Measurements from ENCODE around the gene SREBF2. TPM values are rescaled to one million over a fixed set of nuclear protein-coding genes. Genes with fewer than 3 reads are reported as not detected.
A peak's percentile ranks its signal among the peaks of the same experiment; 100 is the strongest.

The SREBF2 gene
- total and polyA plus RNA-seq, 2 of the 13 experiments (the other 11 are each of a cell fraction or from before 2014, with no cell fraction given) = 53.8 to 72.6 TPM

DNA sequence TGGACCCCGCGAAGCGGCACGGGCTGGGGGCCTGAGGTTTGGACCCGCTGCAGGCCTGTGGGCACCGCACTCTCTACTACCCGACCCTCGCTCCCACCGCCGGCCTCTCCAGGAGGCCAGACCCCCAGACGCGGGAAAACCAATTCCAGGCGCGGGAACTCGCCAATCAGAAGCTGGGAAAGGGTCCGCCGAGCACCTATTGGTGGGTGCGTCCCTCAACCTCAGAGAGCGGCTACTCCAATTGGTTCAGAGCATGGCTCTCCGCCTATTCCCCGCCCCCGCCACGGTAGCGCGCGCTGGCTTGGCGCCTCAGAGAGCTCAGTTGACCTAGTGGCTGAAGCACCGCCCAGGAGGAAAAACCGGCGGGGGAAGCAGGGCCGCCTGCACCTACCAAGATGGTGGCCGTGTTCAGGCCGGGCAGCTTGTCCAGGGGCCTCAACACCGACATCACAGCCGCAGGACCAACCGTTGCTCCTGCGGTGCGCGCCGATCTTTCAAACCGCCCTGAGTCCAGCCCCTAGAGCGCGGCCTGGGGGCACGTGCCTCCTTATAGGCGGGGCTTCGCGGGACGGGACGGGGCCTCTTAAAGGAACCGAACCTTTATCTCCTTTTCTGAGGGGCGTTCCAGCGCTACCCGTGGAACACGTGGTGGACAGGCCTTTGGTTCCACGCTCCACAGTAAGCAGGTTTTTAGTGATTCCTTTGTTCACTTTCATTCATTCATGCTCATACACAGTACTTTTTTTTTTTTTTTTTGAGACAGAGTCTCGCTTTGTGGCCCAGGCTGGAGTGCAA, 113.9 kb downstream of the SREBF2 start, which contains the start of gene CENPM (continued):
- TF ChIP-seq, protein P1, sequence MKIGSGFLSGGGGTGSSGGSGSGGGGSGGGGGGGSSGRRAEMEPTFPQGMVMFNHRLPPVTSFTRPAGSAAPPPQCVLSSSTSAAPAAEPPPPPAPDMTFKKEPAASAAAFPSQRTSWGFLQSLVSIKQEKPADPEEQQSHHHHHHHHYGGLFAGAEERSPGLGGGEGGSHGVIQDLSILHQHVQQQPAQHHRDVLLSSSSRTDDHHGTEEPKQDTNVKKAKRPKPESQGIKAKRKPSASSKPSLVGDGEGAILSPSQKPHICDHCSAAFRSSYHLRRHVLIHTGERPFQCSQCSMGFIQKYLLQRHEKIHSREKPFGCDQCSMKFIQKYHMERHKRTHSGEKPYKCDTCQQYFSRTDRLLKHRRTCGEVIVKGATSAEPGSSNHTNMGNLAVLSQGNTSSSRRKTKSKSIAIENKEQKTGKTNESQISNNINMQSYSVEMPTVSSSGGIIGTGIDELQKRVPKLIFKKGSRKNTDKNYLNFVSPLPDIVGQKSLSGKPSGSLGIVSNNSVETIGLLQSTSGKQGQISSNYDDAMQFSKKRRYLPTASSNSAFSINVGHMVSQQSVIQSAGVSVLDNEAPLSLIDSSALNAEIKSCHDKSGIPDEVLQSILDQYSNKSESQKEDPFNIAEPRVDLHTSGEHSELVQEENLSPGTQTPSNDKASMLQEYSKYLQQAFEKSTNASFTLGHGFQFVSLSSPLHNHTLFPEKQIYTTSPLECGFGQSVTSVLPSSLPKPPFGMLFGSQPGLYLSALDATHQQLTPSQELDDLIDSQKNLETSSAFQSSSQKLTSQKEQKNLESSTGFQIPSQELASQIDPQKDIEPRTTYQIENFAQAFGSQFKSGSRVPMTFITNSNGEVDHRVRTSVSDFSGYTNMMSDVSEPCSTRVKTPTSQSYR (CRISPR knock-in tag; IDR thresholded peaks at IDR 0.05; ENCODE audit: borderline replicate concordance) = no peak
- TF ChIP-seq FOXC1 (CRISPR knock-in tag; IDR thresholded peaks at IDR 0.05; ENCODE audit: borderline replicate concordance) (no peak; the same call in 1 of the 2 replicates), THAP7 (CRISPR knock-in tag; IDR thresholded peaks at IDR 0.05) (no peak), ZZZ3 (CRISPR knock-in tag; IDR thresholded peaks at IDR 0.05; ENCODE audit: borderline replicate concordance) (peak; percentile 76; the same call in 1 of the 2 replicates), ZNF557 (CRISPR knock-in tag; IDR thresholded peaks at IDR 0.05) (0 out of 2 replicates have a peak, but pooled peaks have one; percentile 31), SMAD1 (CRISPR knock-in tag; IDR thresholded peaks at IDR 0.05; ENCODE audit: borderline replicate concordance, low read depth) (0 out of 2 replicates have a peak, but pooled peaks have one; percentile 81), ZNF772 (CRISPR knock-in tag; IDR thresholded peaks at IDR 0.05) (peak; percentile 39; the same call in 1 of the 2 replicates), ZSCAN21 (CRISPR knock-in tag; IDR thresholded peaks at IDR 0.05; ENCODE audit: borderline replicate concordance) (peak; percentile 90), SP140L (CRISPR knock-in tag; IDR thresholded peaks at IDR 0.05; ENCODE audit: borderline replicate concordance) (no peak), BORCS8-MEF2B (CRISPR knock-in tag; IDR thresholded peaks at IDR 0.05) (peak; percentile 89), SIN3A (IDR thresholded peaks at IDR 0.05; ENCODE audit: borderline replicate concordance, low read depth, low read length) (peak; percentile 86), SMAD9 (CRISPR knock-in tag; IDR thresholded peaks at IDR 0.05) (0 out of 2 replicates have a peak, but pooled peaks have one; percentile 1), MZF1 (CRISPR knock-in tag; IDR thresholded peaks at IDR 0.05; ENCODE audit: borderline replicate concordance) (0 out of 2 replicates have a peak, but pooled peaks have one; percentile 23), POLR2A (IDR thresholded peaks at IDR 0.05; ENCODE audit: insufficient read depth in 1 of 2, low read depth in 2 of 2, low read length in 2 of 2) (peak; percentile 67 to 69), MTA1 (CRISPR knock-in tag; IDR thresholded peaks at IDR 0.05; ENCODE audit: borderline replicate concordance) (peak; percentile 38; the same call in 1 of the 2 replicates), ZNF317 (CRISPR knock-in tag; IDR thresholded peaks at IDR 0.05) (peak; percentile 85), ZNF331 (CRISPR knock-in tag; IDR thresholded peaks at IDR 0.05) (0 out of 2 replicates have a peak, but pooled peaks have one; percentile 34), ATF4 (CRISPR knock-in tag; IDR thresholded peaks at IDR 0.05) (0 out of 4 replicates have a peak, but pooled peaks of 1 of the 2 experiments have one; percentile 54)
- TF ChIP-seq, protein P2, sequence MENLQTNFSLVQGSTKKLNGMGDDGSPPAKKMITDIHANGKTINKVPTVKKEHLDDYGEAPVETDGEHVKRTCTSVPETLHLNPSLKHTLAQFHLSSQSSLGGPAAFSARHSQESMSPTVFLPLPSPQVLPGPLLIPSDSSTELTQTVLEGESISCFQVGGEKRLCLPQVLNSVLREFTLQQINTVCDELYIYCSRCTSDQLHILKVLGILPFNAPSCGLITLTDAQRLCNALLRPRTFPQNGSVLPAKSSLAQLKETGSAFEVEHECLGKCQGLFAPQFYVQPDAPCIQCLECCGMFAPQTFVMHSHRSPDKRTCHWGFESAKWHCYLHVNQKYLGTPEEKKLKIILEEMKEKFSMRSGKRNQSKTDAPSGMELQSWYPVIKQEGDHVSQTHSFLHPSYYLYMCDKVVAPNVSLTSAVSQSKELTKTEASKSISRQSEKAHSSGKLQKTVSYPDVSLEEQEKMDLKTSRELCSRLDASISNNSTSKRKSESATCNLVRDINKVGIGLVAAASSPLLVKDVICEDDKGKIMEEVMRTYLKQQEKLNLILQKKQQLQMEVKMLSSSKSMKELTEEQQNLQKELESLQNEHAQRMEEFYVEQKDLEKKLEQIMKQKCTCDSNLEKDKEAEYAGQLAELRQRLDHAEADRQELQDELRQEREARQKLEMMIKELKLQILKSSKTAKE (CRISPR knock-in tag; IDR thresholded peaks at IDR 0.05; ENCODE audit: borderline replicate concordance) = 0 out of 2 replicates have a peak, but pooled peaks have one; percentile 20
- TF ChIP-seq, protein P3, sequence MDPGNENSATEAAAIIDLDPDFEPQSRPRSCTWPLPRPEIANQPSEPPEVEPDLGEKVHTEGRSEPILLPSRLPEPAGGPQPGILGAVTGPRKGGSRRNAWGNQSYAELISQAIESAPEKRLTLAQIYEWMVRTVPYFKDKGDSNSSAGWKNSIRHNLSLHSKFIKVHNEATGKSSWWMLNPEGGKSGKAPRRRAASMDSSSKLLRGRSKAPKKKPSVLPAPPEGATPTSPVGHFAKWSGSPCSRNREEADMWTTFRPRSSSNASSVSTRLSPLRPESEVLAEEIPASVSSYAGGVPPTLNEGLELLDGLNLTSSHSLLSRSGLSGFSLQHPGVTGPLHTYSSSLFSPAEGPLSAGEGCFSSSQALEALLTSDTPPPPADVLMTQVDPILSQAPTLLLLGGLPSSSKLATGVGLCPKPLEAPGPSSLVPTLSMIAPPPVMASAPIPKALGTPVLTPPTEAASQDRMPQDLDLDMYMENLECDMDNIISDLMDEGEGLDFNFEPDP (CRISPR knock-in tag; conservative IDR thresholded peaks at IDR 0.05) = 0 out of 2 replicates have a peak, but pooled peaks have one; percentile 76

Data from HepG2 (cell line).